ENCODE results near the gene RORB.

Gene RORB

GRCh38 chr9:74721696-74722660, 224.8 kb downstream of the RORB start:
- DNase-seq = no peak

GRCh38 chr9:74724317-74724716, 227.2 kb downstream of the RORB start:
- DNase-seq = no peak

- DNase-seq = no peak
Observed at GRCh38 chr9:74726581-74726980, 229.4 kb downstream of the RORB start.

GRCh38 chr9:74728176-74728575, 231.0 kb downstream of the RORB start:
- DNase-seq = no peak

- DNase-seq = no peak
Observed at GRCh38 chr9:74729136-74729695, 232.1 kb downstream of the RORB start.

GRCh38 chr9:74735761-74736160, 238.6 kb downstream of the RORB start:
- DNase-seq = no peak

- no peak for DNase-seq
Observed at GRCh38 chr9:74736646-74737045, 239.5 kb downstream of the RORB start.

- no peak for DNase-seq
Observed at GRCh38 chr9:74742191-74742790, 245.2 kb downstream of the RORB start.
